Fibroblast of skin of back (primary cell): ENCODE data around the gene TMC7.
A peak's percentile ranks its signal among the peaks of the same experiment; 100 is the strongest.
"Not testable (repeated sequence)": the region's sequence is repeated elsewhere in the genome, so short reads cannot be mapped to it uniquely, and the experiment has no call there.

Experiments
- DNase-seq: peaks from one replicate; pipeline ENCODE4 v3.0.0-alpha.2; 2013

TMC7 gene

GRCh38 chr16:18984435-18985005 lies 786 bp downstream of the TMC7 start:
- DNase-seq, result no peak

- not testable (repeated sequence) for DNase-seq
Measured at GRCh38 chr16:18985256-18985655, 1.5 kb downstream of the TMC7 start.

- DNase-seq, result not testable (repeated sequence)
Measured at GRCh38 chr16:18991731-18992130, 8.0 kb downstream of the TMC7 start.

GRCh38 chr16:18993531-18993930 lies 9.8 kb downstream of the TMC7 start:
- not testable (repeated sequence) for DNase-seq

GRCh38 chr16:18994181-18994580 lies 10.4 kb downstream of the TMC7 start:
- DNase-seq, result not testable (repeated sequence)

GRCh38 chr16:18995406-18995805 lies 11.7 kb downstream of the TMC7 start:
- not testable (repeated sequence) for DNase-seq

- DNase-seq, result not testable (repeated sequence)
Measured at GRCh38 chr16:18996536-18996935, 12.8 kb downstream of the TMC7 start.

- not testable (repeated sequence) for DNase-seq
Measured at GRCh38 chr16:18997001-18997400, 13.3 kb downstream of the TMC7 start.

- DNase-seq, result no peak
Measured at GRCh38 chr16:18999045-18999393, 15.3 kb downstream of the TMC7 start.

GRCh38 chr16:19001788-19002187 lies 18.1 kb downstream of the TMC7 start:
- DNase-seq, result peak; percentile 74

- no peak for DNase-seq
Measured at GRCh38 chr16:19003935-19004334, 20.2 kb downstream of the TMC7 start.

- DNase-seq, result peak; percentile 24
Measured at GRCh38 chr16:19005561-19006445, 22.1 kb downstream of the TMC7 start.

GRCh38 chr16:19006446-19007315 lies 22.9 kb downstream of the TMC7 start:
- DNase-seq, result no peak

- DNase-seq, result peak; percentile 14
Measured at GRCh38 chr16:19008245-19009169, 24.8 kb downstream of the TMC7 start.

GRCh38 chr16:19011169-19011731 lies 27.5 kb downstream of the TMC7 start:
- no peak for DNase-seq

GRCh38 chr16:19014461-19014860 lies 30.7 kb downstream of the TMC7 start:
- no peak for DNase-seq

GRCh38 chr16:19017179-19017578 lies 33.4 kb downstream of the TMC7 start:
- DNase-seq, result no peak

GRCh38 chr16:19020689-19021088 lies 37.0 kb downstream of the TMC7 start:
- no peak for DNase-seq

- no peak for DNase-seq
Measured at GRCh38 chr16:19021747-19022146, 38.0 kb downstream of the TMC7 start.

- no peak for DNase-seq
Measured at GRCh38 chr16:19027416-19027815, 43.7 kb downstream of the TMC7 start.

GRCh38 chr16:19029980-19030379 lies 46.2 kb downstream of the TMC7 start:
- no peak for DNase-seq

GRCh38 chr16:19031738-19032137 lies 48.0 kb downstream of the TMC7 start:
- no peak for DNase-seq
